ENCODE measurements around the gene BRME1.

Gene BRME1

GRCh38 chr19:13841086-13841961 lies 64.6 kb downstream of the BRME1 start:
- TF ChIP-seq FOXM1 (IDR thresholded peaks at IDR 0.05; ENCODE audit: borderline replicate concordance, low read depth) (no peak), MAX (IDR thresholded peaks at IDR 0.05) (peak; percentile 72; the same call in 1 of the 2 replicates), TCF12 (IDR thresholded peaks at IDR 0.05; ENCODE audit: low read depth) (no peak), USF1 (IDR thresholded peaks at IDR 0.05) (no peak), NFIC (IDR thresholded peaks at IDR 0.05) (0 out of 2 replicates have a peak, but pooled peaks have one; percentile 15), REST (IDR thresholded peaks at IDR 0.05; ENCODE audit: low read depth) (no peak), TAF1 (IDR thresholded peaks at IDR 0.05; ENCODE audit: low read depth) (0 out of 2 replicates have a peak, but pooled peaks have one; percentile 21), CEBPB (IDR thresholded peaks at IDR 0.05) (no peak), RAD21 (IDR thresholded peaks at IDR 0.05; ENCODE audit: low read depth) (no peak), ZBTB7A (IDR thresholded peaks at IDR 0.05; ENCODE audit: low read depth) (peak; percentile 56; the same call in 1 of the 2 replicates), EGR1 (IDR thresholded peaks at IDR 0.05) (no peak), CREB1 (IDR thresholded peaks at IDR 0.05; ENCODE audit: low read depth) (no peak), EP300 (IDR thresholded peaks at IDR 0.05; ENCODE audit: borderline replicate concordance) (no peak), YY1 (IDR thresholded peaks at IDR 0.05; ENCODE audit: low read depth) (no peak), TEAD4 (IDR thresholded peaks at IDR 0.05) (no peak)

GRCh38 chr19:13840305-13841085 lies 65.4 kb downstream of the BRME1 start:
- TF ChIP-seq NFIC (IDR thresholded peaks at IDR 0.05) (peak; percentile 47), EP300 (IDR thresholded peaks at IDR 0.05; ENCODE audit: borderline replicate concordance) (peak; percentile 84), MAX (IDR thresholded peaks at IDR 0.05) (peak; percentile 65), TEAD4 (IDR thresholded peaks at IDR 0.05) (no peak; the same call in 1 of the 2 replicates), RAD21 (IDR thresholded peaks at IDR 0.05; ENCODE audit: low read depth) (peak; percentile 22; the same call in 1 of the 2 replicates), TAF1 (IDR thresholded peaks at IDR 0.05; ENCODE audit: low read depth) (peak; percentile 41; the same call in 1 of the 2 replicates), YY1 (IDR thresholded peaks at IDR 0.05; ENCODE audit: low read depth) (peak; percentile 87), FOXM1 (IDR thresholded peaks at IDR 0.05; ENCODE audit: borderline replicate concordance, low read depth) (peak; percentile 32; the same call in 1 of the 2 replicates), USF1 (IDR thresholded peaks at IDR 0.05) (no peak), TCF12 (IDR thresholded peaks at IDR 0.05; ENCODE audit: low read depth) (peak; percentile 67)

- TF ChIP-seq USF1 (IDR thresholded peaks at IDR 0.05) (no peak), TAF1 (IDR thresholded peaks at IDR 0.05; ENCODE audit: low read depth) (peak; percentile 19; the same call in 1 of the 2 replicates), FOXM1 (IDR thresholded peaks at IDR 0.05; ENCODE audit: borderline replicate concordance, low read depth) (0 out of 2 replicates have a peak, but pooled peaks have one; percentile 13), REST (IDR thresholded peaks at IDR 0.05; ENCODE audit: low read depth) (no peak)
These were observed 66.0 kb downstream of the BRME1 start for GRCh38 chr19:13839938-13840304.

GRCh38 chr19:13839130-13839937 lies 66.6 kb downstream of the BRME1 start:
- TF ChIP-seq CEBPB (IDR thresholded peaks at IDR 0.05) = no peak
- TF ChIP-seq CREB1 (IDR thresholded peaks at IDR 0.05; ENCODE audit: low read depth) = no peak
- TF ChIP-seq EP300 (IDR thresholded peaks at IDR 0.05; ENCODE audit: borderline replicate concordance) = peak; percentile 30; the same call in 1 of the 2 replicates
- TF ChIP-seq FOXM1 (IDR thresholded peaks at IDR 0.05; ENCODE audit: borderline replicate concordance, low read depth) = no peak
- TF ChIP-seq TCF12 (IDR thresholded peaks at IDR 0.05; ENCODE audit: low read depth) = 0 out of 2 replicates have a peak, but pooled peaks have one; percentile 16
- peak; percentile 28; the same call in 1 of the 2 replicates for TF ChIP-seq TEAD4 (IDR thresholded peaks at IDR 0.05)
- peak; percentile 92 for TF ChIP-seq ZBTB7A (IDR thresholded peaks at IDR 0.05; ENCODE audit: low read depth)
- TF ChIP-seq USF1 (IDR thresholded peaks at IDR 0.05) = no peak
- TF ChIP-seq NFIC (IDR thresholded peaks at IDR 0.05) = peak; percentile 68
- 0 out of 2 replicates have a peak, but pooled peaks have one; percentile 52 for TF ChIP-seq YY1 (IDR thresholded peaks at IDR 0.05; ENCODE audit: low read depth)
- no peak for TF ChIP-seq RAD21 (IDR thresholded peaks at IDR 0.05; ENCODE audit: low read depth)
- TF ChIP-seq TAF1 (IDR thresholded peaks at IDR 0.05; ENCODE audit: low read depth) = 0 out of 2 replicates have a peak, but pooled peaks have one; percentile 10
- no peak; the same call in none of the 2 replicates for TF ChIP-seq MAX (IDR thresholded peaks at IDR 0.05)
- no peak for TF ChIP-seq REST (IDR thresholded peaks at IDR 0.05; ENCODE audit: low read depth)
- TF ChIP-seq EGR1 (IDR thresholded peaks at IDR 0.05) = no peak

Data from Ishikawa (cell line).